Kasumi-1 (cell line): Measurements from ENCODE around the gene COLEC12.
A peak's percentile ranks its signal among the peaks of the same experiment; 100 is the strongest.

Experiments used
- DNase-seq, 2 experiments: peaks; one replicate each; lab custom pipeline; 2025; lab: John Stamatoyannopoulos, UW

Gene COLEC12

GRCh38 chr18:500632-501405 is at the start of gene COLEC12:
Gene COLEC12 (minus strand): TSS chr18:500701. CDS start chr18:500514, 187 bp downstream.
- no peak for DNase-seq

GRCh38 chr18:549967-550366 is 49.5 kb upstream of the COLEC12 start:
- DNase-seq = no peak

- DNase-seq = no peak
Observed at GRCh38 chr18:543447-544078, 43.1 kb upstream of the COLEC12 start.

- DNase-seq = no peak
Observed at GRCh38 chr18:533995-534601, 33.6 kb upstream of the COLEC12 start.

- DNase-seq = no peak
Observed at GRCh38 chr18:532632-533031, 32.1 kb upstream of the COLEC12 start.

- DNase-seq = no peak
Observed at GRCh38 chr18:532018-532417, 31.5 kb upstream of the COLEC12 start.

- DNase-seq = no peak
Observed at GRCh38 chr18:527146-527545, 26.6 kb upstream of the COLEC12 start.

GRCh38 chr18:526681-527080 is 26.2 kb upstream of the COLEC12 start:
- DNase-seq = no peak

- no peak for DNase-seq
Observed at GRCh38 chr18:525036-525797, 24.7 kb upstream of the COLEC12 start.

GRCh38 chr18:524466-524865 is 24.0 kb upstream of the COLEC12 start:
- DNase-seq = no peak

- no peak for DNase-seq
Observed at GRCh38 chr18:523561-523960, 23.1 kb upstream of the COLEC12 start.

GRCh38 chr18:519019-519879 is 18.7 kb upstream of the COLEC12 start:
- DNase-seq = peak; percentile 87 to 88

GRCh38 chr18:518081-518480 is 17.6 kb upstream of the COLEC12 start:
- DNase-seq = no peak

- DNase-seq = no peak
Observed at GRCh38 chr18:515838-516237, 15.3 kb upstream of the COLEC12 start.

- DNase-seq = no peak
Observed at GRCh38 chr18:515156-515815, 14.8 kb upstream of the COLEC12 start.

- DNase-seq = no peak
Observed at GRCh38 chr18:513826-514530, 13.5 kb upstream of the COLEC12 start.

- DNase-seq = no peak
Observed at GRCh38 chr18:512957-513356, 12.5 kb upstream of the COLEC12 start.

GRCh38 chr18:508835-509234 is 8.3 kb upstream of the COLEC12 start:
- DNase-seq = no peak

GRCh38 chr18:507636-508035 is 7.1 kb upstream of the COLEC12 start:
- DNase-seq = no peak

GRCh38 chr18:506801-507200 is 6.3 kb upstream of the COLEC12 start:
- DNase-seq = no peak
